Measurements from ENCODE around the gene EPS8L3.
"Not testable (repeated sequence)": the region's sequence is repeated elsewhere in the genome, so short reads cannot be mapped to it uniquely, and the experiment has no call there.

EPS8L3 gene

GRCh38 chr1:109760581-109761226 is 3.0 kb downstream of the EPS8L3 start:
- peak in 1 of 2 experiments; percentile 3 for DNase-seq (ENCODE audit: low spot score in 2 of 2)
- in situ Hi-C loops (cut with MboI; ENCODE audit: low sequenced_read_pairs), result no loop called here
- no peak overlapping the region for H3K4me3 ChIP-seq
- no peaks in the 10 kb centered on the region for H3K27me3 ChIP-seq (ENCODE audit: low read depth)
- H3K4me1 ChIP-seq, result no peaks in the 10 kb centered on the region
- no peaks in the 10 kb centered on the region for H3K9me3 ChIP-seq
- H3K36me3 ChIP-seq (replicated peaks), result no peaks in the 10 kb centered on the region

DNA sequence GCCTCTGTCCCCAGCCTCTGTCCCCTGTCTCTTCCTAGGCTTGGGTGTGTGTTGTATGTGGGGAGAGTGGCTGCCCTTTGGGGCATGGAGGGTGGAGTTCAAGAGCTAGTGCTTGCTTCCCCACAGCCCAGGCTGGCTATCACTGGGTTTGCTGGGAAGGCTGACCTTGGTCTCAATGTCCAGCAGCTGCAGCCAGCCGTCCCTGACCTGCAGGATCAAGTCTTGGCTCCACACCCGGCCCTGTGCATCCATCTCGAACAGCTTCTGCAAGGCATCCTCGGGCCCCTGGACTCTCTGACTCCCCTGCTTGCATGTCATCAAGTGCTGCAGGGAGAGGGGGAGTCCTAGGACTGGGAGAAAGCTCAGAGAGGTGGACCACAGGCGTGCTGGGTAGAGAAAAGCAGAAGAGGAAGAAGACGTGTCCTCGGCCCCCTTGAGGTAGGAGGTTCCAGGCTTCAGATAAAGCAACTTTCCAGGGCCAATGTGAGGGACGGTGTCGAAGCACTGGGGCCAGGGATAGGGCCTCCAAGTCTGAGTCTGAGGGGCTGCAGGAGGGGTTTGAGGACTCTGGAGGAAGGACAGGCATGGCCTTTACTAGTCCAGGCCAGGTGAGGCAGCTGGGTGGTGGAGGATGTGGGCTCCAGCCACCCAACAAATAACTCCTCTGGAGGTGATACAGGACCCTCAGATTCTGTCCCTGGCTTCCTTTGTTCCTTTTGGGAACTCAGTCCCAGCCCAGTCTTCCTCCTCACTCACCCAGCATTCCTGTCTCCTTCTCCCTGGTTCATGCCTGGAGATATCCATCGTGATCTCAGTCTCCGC is 4.0 kb downstream of the EPS8L3 start:
- peak in 1 of 2 experiments; percentile 4 for DNase-seq (ENCODE audit: low spot score in 2 of 2)
- in situ Hi-C loops (cut with MboI; ENCODE audit: low sequenced_read_pairs), result no loop called here

DNA sequence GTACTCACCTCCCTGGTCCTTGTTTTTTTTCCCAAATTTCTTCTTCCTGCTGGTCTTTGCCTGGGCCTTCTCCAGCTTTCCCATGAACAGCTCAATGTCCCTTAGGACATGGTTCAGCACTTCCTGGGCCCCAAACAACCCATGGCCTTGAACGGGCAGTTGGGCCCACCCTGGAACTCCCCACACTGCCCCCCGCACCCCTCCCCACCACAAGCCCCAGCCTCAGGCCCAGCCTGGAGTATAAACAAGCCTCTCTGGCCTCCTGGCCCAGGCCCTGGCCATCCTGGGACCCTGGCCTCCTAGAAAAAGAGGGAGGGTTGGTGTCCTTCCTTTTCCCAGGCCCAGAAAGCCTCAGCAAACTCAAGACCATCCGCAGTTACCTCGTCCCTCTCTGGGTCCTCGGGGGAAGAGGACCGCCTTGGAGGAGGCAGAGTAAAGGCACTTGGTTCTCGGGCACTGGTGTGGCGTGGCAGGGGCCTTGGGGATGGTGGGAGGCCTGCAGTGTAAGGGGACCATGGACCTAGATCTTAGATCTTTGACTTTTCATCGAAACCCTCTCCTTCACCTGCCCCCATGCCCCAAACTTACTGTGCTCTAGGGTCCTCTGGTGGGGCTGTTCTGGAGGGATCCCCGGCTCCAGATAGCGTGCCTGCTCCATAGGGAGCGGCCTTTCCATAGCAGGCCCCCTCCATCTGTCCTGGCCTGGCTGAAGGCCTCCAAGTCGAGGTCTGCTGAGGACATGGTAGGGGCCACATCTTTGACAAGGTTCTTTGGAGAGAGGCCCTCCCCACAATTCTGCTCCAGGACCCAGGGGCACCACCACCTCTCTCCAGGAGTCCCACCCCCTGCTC is 5.6 kb downstream of the EPS8L3 start:
- H3K9me3 ChIP-seq, result no peaks in the 10 kb centered on the region
- no peak overlapping the region for H3K4me3 ChIP-seq
- H3K36me3 ChIP-seq (replicated peaks), result no peaks in the 10 kb centered on the region
- no peaks in the 10 kb centered on the region for H3K4me1 ChIP-seq
- peak in 1 of 2 experiments; percentile 4 for DNase-seq (ENCODE audit: low spot score in 2 of 2)
- H3K27me3 ChIP-seq (ENCODE audit: low read depth), result no peaks in the 10 kb centered on the region
- in situ Hi-C loops (cut with MboI; ENCODE audit: low sequenced_read_pairs), result no loop called here

More for the DNA sequence above, 4.0 kb downstream of the EPS8L3 start:
- Histone ChIP-seq H3K4me1 (no peaks in the 10 kb centered on the region), H3K9me3 (no peaks in the 10 kb centered on the region), H3K4me3 (no peak overlapping the region), H3K27me3 (ENCODE audit: low read depth) (no peaks in the 10 kb centered on the region), H3K36me3 (replicated peaks) (no peaks in the 10 kb centered on the region)

DNA sequence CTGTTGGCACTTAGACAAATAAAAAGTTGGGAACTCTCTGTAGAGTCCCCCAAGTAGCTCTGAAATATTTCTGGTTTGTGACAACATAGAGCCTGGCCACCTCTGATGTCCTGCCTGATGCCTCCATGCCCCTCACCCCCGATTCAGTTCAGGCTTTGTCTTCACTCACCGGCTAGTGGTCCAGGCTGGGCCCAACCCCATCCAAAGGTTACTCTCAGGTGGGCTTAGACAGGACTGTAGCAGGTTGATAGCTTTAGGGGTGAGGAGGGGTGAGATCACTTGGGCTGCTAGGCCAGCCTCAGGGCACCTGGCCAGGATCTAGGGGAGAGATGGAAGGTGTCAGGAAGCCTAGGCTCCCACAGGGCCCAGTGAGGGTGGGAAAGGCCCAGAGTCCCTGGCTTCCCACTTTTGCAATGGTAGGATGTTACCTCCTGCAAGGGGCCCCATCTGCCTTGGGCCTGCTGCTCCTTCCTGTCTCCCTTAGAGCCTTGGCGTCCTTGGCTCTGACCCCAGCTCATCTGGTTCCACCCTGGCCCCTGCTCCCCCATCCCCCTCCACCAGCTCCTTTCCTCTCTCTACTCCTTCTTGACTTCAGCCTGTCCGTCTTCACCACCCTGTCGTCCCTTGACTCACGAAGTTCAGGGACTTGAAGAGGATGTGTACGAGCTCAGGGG is 6.7 kb downstream of the EPS8L3 start:
- no peak for DNase-seq (ENCODE audit: low spot score in 2 of 2)
- no peaks in the 10 kb centered on the region for H3K9me3 ChIP-seq

GRCh38 chr1:109756325-109756724 is 7.4 kb downstream of the EPS8L3 start:
- H3K4me3 ChIP-seq; H3K36me3 ChIP-seq (replicated peaks); DNase-seq (ENCODE audit: low spot score in 2 of 2); H3K27me3 ChIP-seq (ENCODE audit: low read depth); H3K9me3 ChIP-seq; H3K4me1 ChIP-seq; in situ Hi-C loops (cut with MboI; ENCODE audit: low sequenced_read_pairs): not testable (repeated sequence)

More for the DNA sequence above, 6.7 kb downstream of the EPS8L3 start:
- Histone ChIP-seq H3K27me3 (ENCODE audit: low read depth) (no peaks in the 10 kb centered on the region), H3K4me1 (no peaks in the 10 kb centered on the region), H3K4me3 (no peak overlapping the region), H3K36me3 (replicated peaks) (no peaks in the 10 kb centered on the region)
- in situ Hi-C loops (cut with MboI; ENCODE audit: low sequenced_read_pairs), result no loop called here

- H3K36me3 ChIP-seq (replicated peaks), result no peaks in the 10 kb centered on the region
- no peak overlapping the region for H3K4me3 ChIP-seq
- no peak for DNase-seq (ENCODE audit: low spot score in 2 of 2)
- H3K4me1 ChIP-seq, result no peaks in the 10 kb centered on the region
- H3K9me3 ChIP-seq, result no peaks in the 10 kb centered on the region
- in situ Hi-C loops (cut with MboI; ENCODE audit: low sequenced_read_pairs), result no loop called here
- no peaks in the 10 kb centered on the region for H3K27me3 ChIP-seq (ENCODE audit: low read depth)
Measured at GRCh38 chr1:109754738-109755137, 9.0 kb downstream of the EPS8L3 start.

DNA sequence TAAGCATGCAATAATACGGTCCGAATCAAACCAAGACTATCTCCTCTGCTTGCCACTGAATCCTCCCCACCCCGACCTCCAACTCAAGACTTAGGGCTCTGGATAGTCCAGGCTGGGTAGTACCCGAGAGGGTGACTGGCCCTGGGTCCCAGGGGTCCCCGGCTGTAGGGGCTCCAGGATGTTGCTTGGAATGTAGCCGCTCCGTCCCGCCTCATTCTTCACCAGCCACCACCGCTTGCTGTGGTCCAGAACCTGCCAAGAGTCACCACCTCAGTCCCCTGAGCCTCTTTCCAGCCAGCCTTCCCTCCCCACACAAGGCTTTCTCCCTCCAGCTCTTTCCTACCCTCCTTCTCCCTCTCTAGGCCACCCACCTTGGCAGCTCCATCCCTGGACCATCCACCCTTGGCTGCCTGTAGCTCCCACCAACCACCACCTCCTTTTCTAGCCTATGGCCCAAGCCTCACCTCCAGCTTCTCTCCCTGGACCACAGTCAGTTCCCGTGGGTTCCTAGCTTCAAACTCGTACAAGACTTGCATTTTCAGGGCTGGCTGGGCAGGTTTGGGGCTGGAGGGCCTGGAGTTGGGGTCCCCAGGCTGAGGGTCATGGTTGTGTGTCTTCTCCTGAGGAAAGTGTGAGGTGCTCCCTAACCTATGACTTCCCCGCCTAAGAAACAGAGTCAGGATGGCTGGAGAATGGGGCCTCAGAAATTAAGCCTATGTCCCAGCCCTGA is 12.0 kb downstream of the EPS8L3 start:
- no peaks in the 10 kb centered on the region for H3K4me1 ChIP-seq
- no peaks in the 10 kb centered on the region for H3K9me3 ChIP-seq
- no peaks in the 10 kb centered on the region for H3K36me3 ChIP-seq (replicated peaks)
- DNase-seq (ENCODE audit: low spot score in 2 of 2), result no peak
- in situ Hi-C loops (cut with MboI; ENCODE audit: low sequenced_read_pairs), result no loop called here
- no peaks in the 10 kb centered on the region for H3K27me3 ChIP-seq (ENCODE audit: low read depth)
- no peak overlapping the region for H3K4me3 ChIP-seq

DNA sequence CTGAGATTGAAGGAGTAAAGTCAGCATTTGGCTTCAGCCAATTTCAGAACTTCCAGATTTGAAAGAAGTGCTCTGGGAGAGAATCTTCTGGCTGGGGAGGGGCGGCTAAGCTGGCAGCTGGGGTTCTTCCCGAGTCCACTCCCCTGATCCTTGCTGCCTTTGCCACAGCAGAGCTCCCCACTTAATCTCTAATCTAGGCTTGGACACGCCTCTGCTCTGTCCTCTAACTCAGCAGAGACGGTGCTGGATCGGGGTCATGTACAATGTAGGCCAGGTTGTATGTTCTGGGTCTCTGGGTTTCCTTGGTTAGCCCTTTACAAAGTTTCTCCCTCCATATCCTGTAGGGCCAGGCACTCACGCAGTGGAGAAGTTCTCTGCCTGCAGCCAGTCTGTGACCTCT is 12.8 kb downstream of the EPS8L3 start:
- Histone ChIP-seq H3K36me3 (replicated peaks) (no peaks in the 10 kb centered on the region), H3K27me3 (ENCODE audit: low read depth) (no peaks in the 10 kb centered on the region), H3K4me1 (no peaks in the 10 kb centered on the region), H3K9me3 (no peaks in the 10 kb centered on the region), H3K4me3 (no peak overlapping the region)
- no peak for DNase-seq (ENCODE audit: low spot score in 2 of 2)
- in situ Hi-C loops (cut with MboI; ENCODE audit: low sequenced_read_pairs), result no loop called here

DNA sequence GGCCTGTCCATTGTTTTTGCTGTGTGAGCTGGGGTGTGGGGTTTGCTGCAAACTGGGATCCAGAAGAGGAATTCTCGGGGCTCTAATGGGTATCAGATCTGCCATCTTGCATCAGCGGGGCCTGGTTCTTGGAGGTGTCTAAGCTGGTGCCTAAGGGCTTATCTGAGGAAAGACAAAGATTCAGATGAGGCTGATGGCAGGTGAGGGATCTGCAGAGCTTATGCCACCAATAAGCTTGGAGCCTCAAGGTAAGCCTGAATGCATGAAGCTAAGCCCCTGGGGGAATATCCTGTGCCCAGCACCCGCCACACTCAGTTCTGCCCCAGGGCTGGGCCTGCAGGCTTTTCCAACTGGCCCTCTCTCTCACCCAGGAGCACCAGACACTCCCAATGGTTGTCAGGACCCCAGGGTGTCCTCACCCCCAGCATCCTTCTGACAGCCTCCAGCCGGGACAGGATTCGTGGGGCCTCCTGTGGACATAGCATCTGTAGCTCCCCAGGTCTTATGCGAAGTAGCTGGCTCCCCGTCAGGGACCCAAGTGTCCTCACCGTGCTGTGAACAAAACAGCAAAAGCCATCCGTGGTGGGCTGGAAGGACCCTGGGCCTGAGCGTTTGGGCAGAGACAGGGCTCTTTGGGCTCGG is 13.4 kb downstream of the EPS8L3 start:
- no peak for DNase-seq (ENCODE audit: low spot score in 2 of 2)
- Histone ChIP-seq H3K9me3 (no peaks in the 10 kb centered on the region), H3K27me3 (ENCODE audit: low read depth) (no peaks in the 10 kb centered on the region), H3K36me3 (replicated peaks) (no peaks in the 10 kb centered on the region), H3K4me3 (no peak overlapping the region), H3K4me1 (no peaks in the 10 kb centered on the region)
- in situ Hi-C loops (cut with MboI; ENCODE audit: low sequenced_read_pairs), result no loop called here

DNA sequence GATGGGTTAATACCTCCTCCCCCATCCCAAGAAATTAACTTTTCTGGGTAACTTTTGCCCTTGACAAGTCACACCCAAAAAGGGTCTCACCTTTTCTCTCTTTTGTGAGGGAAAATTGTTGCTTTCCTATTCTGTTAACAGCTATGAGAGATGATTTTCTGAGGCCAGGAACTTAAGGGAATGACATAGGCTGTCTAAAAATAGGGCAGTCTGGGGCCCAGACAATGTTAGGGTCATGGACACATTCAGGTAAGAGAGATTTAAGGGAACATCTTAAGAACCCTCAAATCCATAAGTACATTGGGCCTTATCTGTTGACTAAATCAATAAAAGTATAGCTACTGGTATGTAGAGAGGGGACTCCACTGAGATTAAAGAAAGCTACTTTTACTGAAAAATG is 14.5 kb downstream of the EPS8L3 start:
- in situ Hi-C loops (cut with MboI; ENCODE audit: low sequenced_read_pairs), result no loop called here

DNA sequence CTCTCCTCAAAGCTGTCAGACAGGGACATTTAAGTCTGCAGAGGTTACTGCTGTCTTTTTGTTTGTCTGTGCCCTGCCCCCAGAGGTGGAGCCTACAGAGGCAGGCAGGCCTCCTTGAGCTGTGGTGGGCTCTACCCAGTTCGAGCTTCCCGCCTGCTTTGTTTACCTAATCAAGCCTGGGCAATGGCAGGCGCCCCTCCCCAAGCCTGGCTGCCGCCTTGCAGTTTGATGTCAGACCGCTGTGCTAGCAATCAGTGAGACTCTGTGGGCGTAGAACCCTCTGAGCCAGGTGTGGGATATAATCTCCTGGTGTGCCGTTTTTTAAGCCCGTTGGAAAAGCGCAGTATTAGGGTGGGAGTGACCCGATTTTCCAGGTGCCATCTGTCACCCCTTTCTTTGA is 15.4 kb downstream of the EPS8L3 start:
- H3K36me3 ChIP-seq (replicated peaks); in situ Hi-C loops (cut with MboI; ENCODE audit: low sequenced_read_pairs); H3K27me3 ChIP-seq (ENCODE audit: low read depth); DNase-seq (ENCODE audit: low spot score in 2 of 2); H3K4me3 ChIP-seq; H3K4me1 ChIP-seq; H3K9me3 ChIP-seq: not testable (repeated sequence)

More for the DNA sequence above, 14.5 kb downstream of the EPS8L3 start:
- Histone ChIP-seq H3K9me3 (no peaks in the 10 kb centered on the region), H3K27me3 (ENCODE audit: low read depth) (no peaks in the 10 kb centered on the region), H3K36me3 (replicated peaks) (no peaks in the 10 kb centered on the region), H3K4me1 (no peaks in the 10 kb centered on the region), H3K4me3 (no peak overlapping the region)
- DNase-seq (ENCODE audit: low spot score in 2 of 2), result no peak

DNA sequence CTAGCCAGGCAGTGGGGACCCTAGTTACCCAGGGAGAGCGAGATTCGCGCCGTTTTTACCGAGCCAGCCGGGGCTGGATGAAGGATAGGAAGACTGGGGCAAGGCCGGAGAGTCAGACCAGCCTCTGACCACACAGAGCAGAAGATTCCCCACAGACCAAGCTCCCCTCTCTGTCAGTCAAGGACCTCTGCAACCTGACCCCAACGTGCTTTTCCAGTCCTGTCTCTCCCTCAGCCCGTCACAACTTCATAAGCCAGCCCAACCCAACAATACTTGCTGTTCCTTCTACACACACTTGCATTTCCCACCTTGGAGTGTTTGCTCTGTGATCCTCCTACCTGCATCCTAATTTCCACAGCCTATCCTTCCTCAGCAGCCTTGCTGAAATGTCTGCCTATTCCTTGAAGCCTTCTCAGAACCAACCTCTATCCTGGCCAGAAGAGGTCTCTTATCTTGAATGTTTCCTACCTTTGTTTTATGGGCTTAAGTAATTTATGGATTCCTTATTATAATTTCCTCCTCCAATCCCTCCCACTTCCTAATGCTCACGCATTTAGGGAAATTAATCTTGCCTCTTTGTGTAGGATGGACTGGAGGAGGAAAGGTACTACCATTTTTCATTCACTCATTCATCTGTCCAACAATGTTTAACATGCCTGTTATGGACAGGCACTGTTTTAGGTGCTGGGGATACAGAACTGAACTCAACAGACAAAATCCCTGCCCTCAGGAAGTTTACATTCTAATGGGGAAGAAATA is 22.9 kb downstream of the EPS8L3 start, which contains the start of gene GSTM3:
Gene GSTM3 (minus strand): TSS at position 424 of the 759 bp plus-strand sequence. CDS start 751 bp downstream, outside the sequence.
- Histone ChIP-seq H3K4me3 (peak within 1 kb of the TSS; percentile 40), H3K4me1 (peaks cover 5% of the 10 kb centered on the region), H3K9me3 (no peaks in the 10 kb centered on the region; the same call in 1 of the 2 replicates), H3K27me3 (ENCODE audit: low read depth) (no peaks in the 10 kb centered on the region; the same call in 1 of the 2 replicates), H3K36me3 (replicated peaks) (no peaks in the 10 kb centered on the region; the same call in 1 of the 2 replicates)
- in situ Hi-C loops (cut with MboI; ENCODE audit: low sequenced_read_pairs), result no loop called here
- DNase-seq (ENCODE audit: low spot score in 2 of 2), result no peak
